ENCODE measurements around the gene LYPD6. TPM values are rescaled to one million over a fixed set of nuclear protein-coding genes. Genes with fewer than 3 reads are reported as not detected.

LYPD6 gene
- total and polyA plus RNA-seq, 2 experiments from 2014 or later, result 2.3 to 3.9 TPM

DNA sequence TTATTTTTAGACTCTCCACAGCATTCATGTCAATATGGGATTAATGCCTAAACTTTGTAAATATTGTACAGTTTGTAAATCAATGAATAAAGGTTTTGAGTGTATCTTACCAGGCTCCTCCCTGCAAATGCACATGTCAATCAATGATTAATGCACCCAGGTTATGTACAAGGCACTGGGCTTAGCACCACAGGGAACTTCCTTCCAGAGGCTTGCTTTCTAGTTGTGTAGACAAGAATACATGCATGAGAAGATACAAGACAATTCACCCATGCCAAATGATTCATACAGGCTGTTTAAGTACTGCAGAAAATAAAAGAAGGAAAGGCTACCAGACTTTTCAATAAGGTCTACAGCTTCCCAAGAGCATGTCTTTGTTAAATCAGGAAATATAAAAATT, 143.1 kb downstream of the LYPD6 start:
- Histone ChIP-seq H3K4me1 (ENCODE audit: insufficient read depth) (no peaks in the 10 kb centered on the region), H3K9ac (no peak overlapping the region), H3K79me2 (ENCODE audit: insufficient read depth) (no peaks in the 10 kb centered on the region), H3K4me3 (no peak overlapping the region), H3K27me3 (replicated peaks; ENCODE audit: insufficient read depth) (no peaks in the 10 kb centered on the region), H3K9me2 (ENCODE audit: insufficient read depth) (no peaks in the 10 kb centered on the region), H3K9me3 (ENCODE audit: low read depth) (no peaks in the 10 kb centered on the region), H4K20me1 (ENCODE audit: insufficient read depth) (no peaks in the 10 kb centered on the region), H3K27ac (no peak overlapping the region), H3K36me3 (ENCODE audit: low read depth) (no peaks in the 10 kb centered on the region), H2AFZ (no peak overlapping the region), H3K4me2 (ENCODE audit: unreplicated experiment) (no peak overlapping the region), H3F3A (ENCODE audit: insufficient read depth) (no peaks in the 10 kb centered on the region)
- no peak for TF ChIP-seq EZH2phosphoT487 (IDR thresholded peaks at IDR 0.05; ENCODE audit: insufficient read depth, low read depth)
- TF ChIP-seq EZH2 (IDR thresholded peaks at IDR 0.05; ENCODE audit: insufficient read depth, poor library complexity, severe bottlenecking), result no peak
- DNase-seq, result no peak
- in situ Hi-C loops (cut with MboI), result no loop called here

GRCh38 chr2:149483004-149483605, 152.7 kb downstream of the LYPD6 start:
- no peak overlapping the region for H3K9ac ChIP-seq
- H3K9me3 ChIP-seq (ENCODE audit: low read depth), result no peaks in the 10 kb centered on the region
- H4K20me1 ChIP-seq (ENCODE audit: insufficient read depth), result no peaks in the 10 kb centered on the region
- TF ChIP-seq EZH2phosphoT487 (IDR thresholded peaks at IDR 0.05; ENCODE audit: insufficient read depth, low read depth), result no peak
- TF ChIP-seq EZH2 (IDR thresholded peaks at IDR 0.05; ENCODE audit: insufficient read depth, poor library complexity, severe bottlenecking), result no peak
- H3K36me3 ChIP-seq (ENCODE audit: low read depth), result no peaks in the 10 kb centered on the region
- no peak overlapping the region for H3K4me3 ChIP-seq
- H3K4me1 ChIP-seq (ENCODE audit: insufficient read depth), result no peaks in the 10 kb centered on the region
- no peak overlapping the region for H3K4me2 ChIP-seq (ENCODE audit: unreplicated experiment)
- WGBS, 2 experiments (ENCODE audit: low coverage in 1 of 2, low lambda C conversion rate in 2 of 2, missing lambda C conversion rate in 2 of 2), result 68 to 80% methylated on average over 4 of the region's 4 CpGs
- DNase-seq, result peak; percentile 23
- H3K9me2 ChIP-seq (ENCODE audit: insufficient read depth), result no peaks in the 10 kb centered on the region
- H3F3A ChIP-seq (ENCODE audit: insufficient read depth), result no peaks in the 10 kb centered on the region
- no peaks in the 10 kb centered on the region for H3K27me3 ChIP-seq (replicated peaks; ENCODE audit: insufficient read depth)
- H3K79me2 ChIP-seq (ENCODE audit: insufficient read depth), result no peaks in the 10 kb centered on the region
- in situ Hi-C loops (cut with MboI), result no loop called here
- no peak overlapping the region for H3K27ac ChIP-seq
- H2AFZ ChIP-seq, result no peak overlapping the region

GRCh38 chr2:149486664-149487063, 156.3 kb downstream of the LYPD6 start:
- no peaks in the 10 kb centered on the region for H3K9me2 ChIP-seq (ENCODE audit: insufficient read depth)
- no peak for DNase-seq
- no peaks in the 10 kb centered on the region for H3K36me3 ChIP-seq (ENCODE audit: low read depth)
- WGBS, 2 experiments (ENCODE audit: low coverage in 1 of 2, low lambda C conversion rate in 2 of 2, missing lambda C conversion rate in 2 of 2), result 62% methylated on average over 3 of the region's 3 CpGs
- TF ChIP-seq EZH2 (IDR thresholded peaks at IDR 0.05; ENCODE audit: insufficient read depth, poor library complexity, severe bottlenecking), result no peak
- TF ChIP-seq EZH2phosphoT487 (IDR thresholded peaks at IDR 0.05; ENCODE audit: insufficient read depth, low read depth), result no peak
- H3K79me2 ChIP-seq (ENCODE audit: insufficient read depth), result no peaks in the 10 kb centered on the region
- no peak overlapping the region for H3K4me2 ChIP-seq (ENCODE audit: unreplicated experiment)
- H3K27ac ChIP-seq, result no peak overlapping the region
- no peaks in the 10 kb centered on the region for H3K9me3 ChIP-seq (ENCODE audit: low read depth)
- no peaks in the 10 kb centered on the region for H3K27me3 ChIP-seq (replicated peaks; ENCODE audit: insufficient read depth)
- H2AFZ ChIP-seq, result no peak overlapping the region
- H3K9ac ChIP-seq, result no peak overlapping the region
- H3K4me3 ChIP-seq, result no peak overlapping the region
- no peaks in the 10 kb centered on the region for H3K4me1 ChIP-seq (ENCODE audit: insufficient read depth)
- no peaks in the 10 kb centered on the region for H4K20me1 ChIP-seq (ENCODE audit: insufficient read depth)
- H3F3A ChIP-seq (ENCODE audit: insufficient read depth), result no peaks in the 10 kb centered on the region
- in situ Hi-C loops (cut with MboI), result no loop called here

DNA sequence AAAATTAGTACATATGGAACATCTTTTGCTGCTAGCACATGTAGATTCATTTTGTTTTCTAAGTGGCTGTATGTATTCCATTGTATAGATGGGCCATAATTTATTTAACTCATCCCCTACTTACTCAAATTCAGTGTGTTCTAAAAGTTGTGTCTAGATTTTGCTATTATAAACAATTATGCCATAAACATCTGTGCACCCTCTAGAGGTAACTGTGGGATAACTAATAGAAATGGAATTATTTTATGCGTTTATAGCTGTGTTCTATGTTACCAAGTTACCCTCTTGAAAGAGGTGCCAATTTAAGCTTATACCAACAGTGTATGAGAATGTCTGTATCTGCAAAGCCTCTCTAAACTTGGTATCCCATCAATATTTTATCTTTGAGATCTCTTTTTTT, 156.8 kb downstream of the LYPD6 start:
- no peak overlapping the region for H2AFZ ChIP-seq
- H3F3A ChIP-seq (ENCODE audit: insufficient read depth), result no peaks in the 10 kb centered on the region
- in situ Hi-C loops (cut with MboI), result no loop called here
- no peak overlapping the region for H3K9ac ChIP-seq
- H3K4me1 ChIP-seq (ENCODE audit: insufficient read depth), result no peaks in the 10 kb centered on the region
- H4K20me1 ChIP-seq (ENCODE audit: insufficient read depth), result no peaks in the 10 kb centered on the region
- 45 to 61% methylated on average over 1 of the region's 1 CpG for WGBS, 2 experiments (ENCODE audit: low coverage in 1 of 2, low lambda C conversion rate in 2 of 2, missing lambda C conversion rate in 2 of 2)
- H3K4me3 ChIP-seq, result no peak overlapping the region
- no peak overlapping the region for H3K27ac ChIP-seq
- TF ChIP-seq EZH2phosphoT487 (IDR thresholded peaks at IDR 0.05; ENCODE audit: insufficient read depth, low read depth), result no peak
- no peaks in the 10 kb centered on the region for H3K9me3 ChIP-seq (ENCODE audit: low read depth)
- DNase-seq, result peak; percentile 10
- no peaks in the 10 kb centered on the region for H3K79me2 ChIP-seq (ENCODE audit: insufficient read depth)
- no peaks in the 10 kb centered on the region for H3K9me2 ChIP-seq (ENCODE audit: insufficient read depth)
- H3K36me3 ChIP-seq (ENCODE audit: low read depth), result no peaks in the 10 kb centered on the region
- H3K4me2 ChIP-seq (ENCODE audit: unreplicated experiment), result no peak overlapping the region
- H3K27me3 ChIP-seq (replicated peaks; ENCODE audit: insufficient read depth), result no peaks in the 10 kb centered on the region

Data from GM23248 (cell line).